ENCODE results near the gene SFI1.
"Not testable (repeated sequence)": the region's sequence is repeated elsewhere in the genome, so short reads cannot be mapped to it uniquely, and the experiment has no call there.

Gene SFI1

DNA sequence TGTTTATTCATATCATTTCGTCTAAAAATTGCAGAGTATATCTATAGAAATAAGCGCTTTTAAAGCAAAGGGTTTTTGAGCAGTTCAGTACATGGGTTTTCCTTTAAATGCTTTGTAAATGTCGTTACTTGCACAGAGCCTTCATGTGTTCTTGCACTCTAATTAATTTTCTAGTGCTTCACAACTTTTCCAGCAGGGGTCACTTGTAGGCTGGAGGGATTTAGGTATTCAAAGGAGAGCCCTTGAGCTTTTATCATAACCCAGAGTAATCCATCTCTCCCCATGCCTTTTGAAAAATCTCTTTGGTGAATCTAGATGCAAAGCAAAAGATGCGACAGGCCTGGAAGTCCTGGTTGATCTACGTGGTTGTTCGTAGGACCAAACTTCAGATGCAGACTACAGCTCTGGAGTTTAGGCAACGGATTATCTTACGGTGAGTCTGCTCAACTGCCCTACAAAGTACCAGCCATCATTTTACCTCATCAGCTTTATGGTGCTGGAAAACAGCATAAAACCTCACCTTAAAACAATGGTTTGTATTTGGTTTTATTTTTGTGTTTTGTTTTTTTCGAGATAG lies 60.4 kb downstream of the SFI1 start:
- DNase-seq: no peak

DNA sequence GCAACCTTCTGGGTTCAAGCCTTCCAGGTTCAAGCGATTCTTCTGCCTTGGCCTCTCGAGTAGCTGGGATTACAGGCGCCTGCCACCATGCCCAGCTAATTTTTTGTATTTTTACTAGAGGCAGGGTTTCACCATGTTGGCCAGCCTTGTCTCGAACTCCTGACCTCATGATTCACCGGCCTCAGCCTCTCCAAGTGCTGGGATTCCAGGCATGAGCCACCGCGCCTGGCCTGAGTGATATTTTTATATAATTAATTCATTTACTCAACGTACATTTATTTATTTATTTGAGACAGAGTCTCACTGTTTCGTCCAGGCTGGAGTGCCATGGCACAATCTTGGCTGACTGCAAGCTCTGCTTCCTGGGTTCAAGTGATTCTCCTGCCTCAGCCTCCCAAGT lies 62.2 kb downstream of the SFI1 start:
- DNase-seq: not testable (repeated sequence)

DNA sequence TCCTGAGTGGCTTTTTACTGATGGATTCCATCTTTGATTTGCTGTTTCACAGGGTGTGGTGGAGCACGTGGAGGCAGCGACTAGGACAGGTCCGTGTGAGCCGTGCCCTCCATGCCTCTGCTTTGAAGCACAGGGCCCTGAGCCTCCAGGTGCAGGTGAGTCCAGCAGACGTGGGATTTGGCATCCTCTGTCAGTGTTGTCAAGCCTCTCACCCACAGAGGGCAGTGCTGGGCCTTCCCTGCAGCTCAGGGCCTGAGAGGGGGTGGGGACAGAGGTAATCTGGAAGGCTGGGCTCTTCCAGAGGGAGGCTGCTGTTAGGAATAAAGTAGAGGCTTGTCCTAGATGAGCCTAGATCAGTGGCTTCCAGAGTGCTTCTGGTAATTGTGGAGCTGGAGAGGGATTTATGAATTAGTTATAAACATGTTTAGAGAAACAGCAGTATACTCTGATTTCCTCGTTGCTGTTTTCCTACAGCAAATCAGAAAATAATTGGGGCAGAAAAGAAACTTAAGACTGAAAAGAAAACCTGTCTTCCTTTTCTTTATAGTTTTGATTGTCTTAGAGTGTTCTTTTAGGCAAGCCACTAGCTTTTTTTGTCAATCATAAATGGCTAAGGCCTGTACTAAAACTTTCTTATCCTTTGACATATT lies 65.0 kb downstream of the SFI1 start:
- peak; percentile 68 for DNase-seq

DNA sequence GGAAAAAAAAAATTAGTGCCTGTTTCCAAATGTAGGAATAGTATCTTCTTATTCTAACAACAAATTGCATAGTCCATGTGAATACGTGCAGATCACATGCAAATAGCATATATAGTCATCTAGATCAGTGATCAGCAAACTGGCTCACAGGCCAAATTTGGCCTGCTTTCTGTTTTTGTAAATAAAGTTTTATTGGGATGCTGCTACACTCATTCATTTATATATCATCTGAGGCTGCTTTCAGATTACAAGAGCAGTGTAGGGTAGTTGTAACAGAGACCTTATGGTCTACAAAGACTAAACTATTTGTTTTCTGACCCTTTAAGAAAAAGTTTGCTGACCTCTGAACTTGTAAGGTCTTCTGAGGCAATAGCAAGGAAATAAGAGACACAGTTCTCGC lies 65.6 kb downstream of the SFI1 start:
- no peak for DNase-seq

DNA sequence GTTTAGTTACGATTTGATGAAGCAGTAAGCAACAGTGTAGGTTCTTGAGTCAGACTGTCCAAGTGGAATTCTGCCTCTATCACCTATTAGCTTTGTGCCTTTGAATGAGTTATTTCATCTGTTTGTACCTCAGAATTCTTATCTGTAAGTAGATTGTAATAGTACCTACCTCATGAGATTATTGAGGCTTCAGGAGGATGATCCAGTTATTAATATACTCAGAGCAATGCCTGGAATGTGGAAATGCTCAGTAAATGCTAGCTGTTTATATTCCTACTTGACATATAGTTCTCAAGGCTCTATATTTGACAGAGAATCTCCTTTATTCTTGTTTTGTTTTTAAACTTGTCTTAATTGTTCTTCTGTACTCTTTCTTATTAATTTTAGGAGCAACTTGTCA lies 70.1 kb downstream of the SFI1 start:
- no peak for DNase-seq

DNA sequence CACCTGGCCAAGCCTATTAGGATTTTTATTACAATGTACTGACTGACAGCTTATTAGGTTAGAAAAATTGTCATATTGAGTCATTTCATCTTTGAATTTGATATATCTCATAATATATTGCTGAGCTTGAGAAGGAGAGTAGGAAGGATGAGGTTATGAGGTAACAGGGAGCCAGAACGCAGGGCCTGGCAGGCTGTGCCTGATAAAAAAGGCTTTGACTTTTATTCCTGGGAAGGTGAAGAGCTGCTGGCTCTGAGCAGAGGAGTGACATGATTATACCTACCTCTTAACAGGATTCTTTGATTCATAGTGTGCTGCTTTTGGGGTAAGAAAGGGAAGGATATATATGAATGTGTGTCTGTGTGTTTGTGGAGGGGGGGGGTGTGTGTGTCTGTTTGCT lies 70.9 kb downstream of the SFI1 start:
- no peak for DNase-seq

DNA sequence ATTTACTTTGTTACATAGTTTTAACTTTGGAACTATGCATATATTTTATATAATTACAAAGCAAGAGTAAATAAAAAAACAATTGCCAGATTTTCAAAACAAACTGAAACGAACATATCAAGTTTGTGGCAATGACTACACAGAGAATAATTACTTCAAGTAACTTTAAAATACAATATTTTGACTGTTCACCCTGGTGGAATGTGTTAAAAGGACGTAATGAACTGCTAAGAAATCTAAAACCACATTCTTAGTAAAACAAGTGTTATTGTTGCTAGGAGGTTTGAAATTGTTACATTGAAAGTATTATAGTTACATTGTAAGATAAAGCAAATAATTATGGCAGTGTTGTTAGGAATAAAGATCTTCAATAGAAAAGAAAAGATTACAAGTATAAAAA lies 71.4 kb downstream of the SFI1 start:
- DNase-seq: no peak

DNA sequence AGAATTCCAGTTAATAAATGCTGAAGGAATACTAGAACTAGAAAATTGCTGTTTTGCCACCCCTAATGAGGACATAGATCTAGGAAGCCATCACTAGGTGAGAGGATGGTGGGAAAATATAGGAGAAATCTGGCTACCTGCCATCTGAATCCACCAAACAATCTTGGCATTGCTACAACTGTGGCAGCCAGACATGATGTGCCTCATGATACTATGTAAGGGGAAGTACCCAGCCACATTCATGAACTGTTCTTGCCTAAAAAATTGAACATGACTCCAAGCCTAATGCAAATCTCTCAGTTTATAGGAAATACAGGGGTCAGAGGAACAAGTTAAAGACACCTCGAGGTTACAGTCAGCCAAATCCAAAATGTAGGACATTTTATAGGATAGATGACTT lies 72.8 kb downstream of the SFI1 start:
- DNase-seq: no peak

DNA sequence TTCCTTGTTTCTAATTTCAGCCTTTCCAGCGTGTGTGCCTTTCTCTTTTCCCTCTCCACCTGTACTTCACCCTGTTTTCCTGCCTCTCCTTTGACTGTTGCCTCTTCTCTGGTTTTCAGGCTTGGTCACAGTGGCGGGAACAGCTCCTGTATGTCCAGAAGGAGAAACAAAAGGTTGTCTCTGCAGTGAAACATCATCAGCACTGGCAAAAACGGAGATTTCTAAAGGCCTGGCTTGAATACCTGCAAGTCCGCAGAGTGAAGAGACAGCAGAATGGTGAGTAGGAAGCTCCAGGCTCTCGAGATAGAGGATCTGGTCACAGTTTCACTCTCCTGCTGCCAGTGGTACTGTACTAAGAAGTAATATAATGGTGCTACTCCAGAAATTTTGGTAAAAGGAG lies 76.6 kb downstream of the SFI1 start:
- DNase-seq: no peak

DNA sequence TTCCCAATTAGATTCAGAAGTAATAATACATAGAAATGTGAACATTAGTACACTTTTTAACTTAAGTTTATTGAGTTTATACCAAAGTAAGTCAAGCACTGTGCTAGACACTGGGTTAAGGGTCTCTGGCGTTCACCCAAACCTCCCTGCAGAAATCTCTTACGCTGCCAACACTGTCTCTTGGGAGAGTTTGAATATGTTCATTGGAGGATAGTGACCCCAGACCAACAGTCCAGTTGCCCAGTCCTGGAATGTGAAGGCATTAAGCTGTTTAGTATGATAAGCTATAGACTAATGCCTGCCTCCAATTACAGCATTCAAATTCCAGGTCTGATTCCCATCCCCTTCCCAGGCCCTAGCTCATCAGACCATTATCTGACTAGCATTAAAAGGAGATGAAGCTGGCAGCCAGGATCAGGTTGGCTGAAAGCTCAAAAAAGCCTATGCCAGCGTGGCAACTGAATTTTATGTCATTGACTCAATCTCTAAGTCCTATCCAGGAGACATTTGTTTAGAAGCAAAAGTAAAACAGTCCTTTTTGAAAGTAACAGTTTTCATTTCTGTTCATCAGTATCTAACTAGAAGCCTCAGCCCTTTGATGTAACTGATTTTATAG lies 77.8 kb downstream of the SFI1 start:
- DNase-seq: no peak

DNA sequence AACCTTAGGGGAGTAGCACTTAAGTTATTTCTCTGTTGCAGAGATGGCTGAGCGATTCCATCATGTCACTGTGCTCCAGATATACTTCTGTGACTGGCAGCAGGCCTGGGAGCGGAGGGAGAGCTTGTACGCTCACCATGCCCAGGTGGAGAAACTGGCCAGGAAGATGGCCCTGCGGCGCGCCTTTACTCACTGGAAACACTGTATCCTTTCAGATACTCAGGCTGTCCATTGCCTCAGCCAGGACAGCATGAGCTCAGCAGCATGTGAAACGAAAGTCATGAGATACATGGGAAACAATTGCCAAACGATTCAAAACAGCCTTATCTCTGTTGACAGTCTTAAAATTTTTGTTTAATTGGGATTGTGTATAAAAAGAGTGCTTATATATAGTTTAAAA lies 78.9 kb downstream of the SFI1 start:
- no peak for DNase-seq

DNA sequence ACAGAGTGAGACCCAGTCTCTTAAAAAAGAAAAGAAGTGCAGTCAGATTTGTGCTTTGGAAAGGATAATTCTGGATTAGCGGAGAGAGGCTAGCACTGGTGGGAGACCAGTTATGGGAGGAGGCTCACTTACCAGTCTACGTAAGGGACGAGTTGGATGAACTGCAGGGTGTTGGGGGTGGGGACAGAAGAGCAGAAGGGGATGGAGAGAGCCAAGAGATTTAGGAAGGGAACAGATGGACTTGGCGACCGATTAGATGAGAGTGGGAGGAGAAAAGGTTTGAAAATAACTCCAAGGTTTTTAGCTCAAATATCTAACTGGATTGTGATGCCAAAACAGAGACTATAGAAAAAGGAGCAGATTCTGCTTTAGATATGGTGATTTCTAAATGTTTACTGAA lies 81.4 kb downstream of the SFI1 start:
- no peak for DNase-seq

DNA sequence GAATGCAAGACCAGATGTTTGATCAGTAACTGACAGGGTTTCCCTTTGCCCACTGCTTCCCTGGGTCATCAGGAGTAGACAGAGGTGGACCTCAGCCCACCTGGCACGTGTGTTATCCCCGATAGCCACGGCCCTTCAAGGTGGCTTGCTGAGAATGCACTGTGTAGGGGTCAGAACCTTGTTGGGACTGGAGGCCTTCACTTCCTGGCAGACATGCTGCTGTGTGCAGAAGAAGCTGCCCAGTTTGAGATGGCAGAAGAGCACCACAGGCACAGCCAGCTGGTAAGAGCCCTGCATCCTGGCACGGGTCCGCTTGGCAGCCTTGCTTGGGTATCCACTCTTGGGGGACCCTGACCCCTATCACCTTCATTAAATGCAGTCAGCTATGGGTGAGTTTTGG lies 81.8 kb downstream of the SFI1 start:
- DNase-seq: no peak

DNA sequence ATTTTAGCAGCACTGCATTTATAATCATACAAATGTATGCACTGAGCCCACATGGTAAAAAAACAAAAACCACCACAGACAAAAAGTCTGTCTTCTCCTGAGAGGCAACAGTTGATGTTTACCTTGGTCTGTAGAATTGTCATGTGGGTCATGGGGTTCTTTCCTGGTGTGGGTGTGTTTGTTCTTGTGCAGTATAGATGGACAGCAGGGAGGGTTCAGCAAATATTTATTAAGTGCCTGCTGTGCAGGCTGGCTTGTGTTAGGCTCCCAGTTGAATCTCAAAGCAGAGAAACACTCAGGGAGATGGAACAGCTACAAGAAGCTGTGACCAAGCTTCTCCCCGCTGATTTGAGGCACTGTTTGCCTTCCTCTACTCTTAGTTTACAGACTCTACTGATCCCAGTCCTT lies 83.5 kb downstream of the SFI1 start:
- no peak for DNase-seq

DNA sequence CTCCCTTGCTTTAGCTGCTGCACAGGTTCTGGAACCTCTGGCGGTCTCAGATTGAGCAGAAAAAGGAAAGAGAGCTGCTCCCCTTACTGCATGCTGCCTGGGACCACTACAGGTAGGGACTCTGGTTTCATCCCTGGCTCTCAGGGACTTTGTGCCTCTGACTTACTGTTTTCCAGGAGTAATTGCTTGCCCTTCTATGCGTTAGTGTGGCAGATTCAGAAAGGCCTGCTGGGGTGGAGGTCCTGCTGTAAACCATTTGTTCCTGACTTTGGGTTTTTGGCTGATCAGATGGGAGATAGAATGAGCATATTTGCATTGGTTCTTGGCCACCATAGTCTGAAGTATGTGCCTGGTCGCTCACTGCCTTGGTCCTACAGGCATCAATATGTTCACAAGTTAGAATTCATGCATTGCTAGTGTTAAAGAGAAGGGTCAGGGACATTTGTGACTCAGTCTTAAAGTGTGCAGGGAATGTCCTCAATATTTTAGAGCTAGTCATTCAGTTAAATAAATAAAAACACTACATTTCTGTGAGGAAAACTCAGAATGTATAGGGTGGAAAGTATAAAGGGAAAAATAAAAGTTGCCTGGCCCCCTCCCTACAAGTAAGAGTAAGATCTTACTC lies 87.6 kb downstream of the SFI1 start:
- DNase-seq: no peak

DNA sequence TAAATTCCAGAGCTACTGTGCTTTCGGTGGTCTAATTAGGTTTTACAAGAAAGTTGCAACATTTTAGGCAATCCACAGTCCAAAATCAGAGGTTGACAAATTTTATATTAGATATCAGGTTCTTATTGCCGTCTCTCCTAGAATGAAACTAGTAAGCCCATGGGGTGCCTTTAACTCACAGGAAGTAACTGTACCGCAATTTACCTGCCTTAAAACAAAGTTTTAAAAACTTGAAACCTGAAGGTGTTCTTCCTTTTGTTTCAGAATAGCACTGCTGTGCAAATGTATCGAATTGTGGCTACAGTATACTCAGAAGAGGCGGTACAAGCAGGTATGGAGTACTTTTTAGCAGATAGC lies 88.4 kb downstream of the SFI1 start:
- DNase-seq: no peak

DNA sequence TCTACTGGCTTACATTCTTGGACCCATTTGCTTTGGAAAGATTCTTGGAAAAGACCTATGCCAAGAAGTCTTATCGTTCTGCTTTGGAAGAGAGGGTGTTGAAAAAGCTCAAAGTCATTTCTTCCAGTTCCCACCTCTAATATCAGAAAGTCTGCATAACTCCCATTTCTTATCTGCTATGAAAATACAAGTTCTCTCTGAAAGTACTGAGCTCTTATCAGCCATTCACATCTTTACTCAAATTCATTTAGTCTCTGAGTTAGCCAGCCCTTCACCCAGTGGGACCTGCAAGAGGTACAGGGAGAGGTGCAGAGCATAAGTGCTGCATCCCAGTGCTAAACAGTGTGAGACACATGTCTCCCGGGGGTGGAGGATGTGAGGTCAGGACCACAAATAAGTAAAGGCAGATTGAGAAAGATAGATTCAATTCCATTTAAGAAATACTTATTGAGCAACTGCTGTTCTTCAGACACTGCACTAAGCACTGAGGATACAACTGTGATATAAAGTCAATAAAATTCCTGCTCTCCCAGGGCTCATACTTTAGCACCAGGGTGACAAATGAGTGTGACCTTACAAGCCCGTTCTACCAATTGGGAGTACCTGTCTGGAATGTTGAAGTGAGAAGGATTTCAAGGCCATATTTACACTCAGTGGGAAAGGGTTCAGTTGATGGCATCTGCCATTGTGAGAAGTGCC lies 89.0 kb downstream of the SFI1 start:
- no peak for DNase-seq

DNA sequence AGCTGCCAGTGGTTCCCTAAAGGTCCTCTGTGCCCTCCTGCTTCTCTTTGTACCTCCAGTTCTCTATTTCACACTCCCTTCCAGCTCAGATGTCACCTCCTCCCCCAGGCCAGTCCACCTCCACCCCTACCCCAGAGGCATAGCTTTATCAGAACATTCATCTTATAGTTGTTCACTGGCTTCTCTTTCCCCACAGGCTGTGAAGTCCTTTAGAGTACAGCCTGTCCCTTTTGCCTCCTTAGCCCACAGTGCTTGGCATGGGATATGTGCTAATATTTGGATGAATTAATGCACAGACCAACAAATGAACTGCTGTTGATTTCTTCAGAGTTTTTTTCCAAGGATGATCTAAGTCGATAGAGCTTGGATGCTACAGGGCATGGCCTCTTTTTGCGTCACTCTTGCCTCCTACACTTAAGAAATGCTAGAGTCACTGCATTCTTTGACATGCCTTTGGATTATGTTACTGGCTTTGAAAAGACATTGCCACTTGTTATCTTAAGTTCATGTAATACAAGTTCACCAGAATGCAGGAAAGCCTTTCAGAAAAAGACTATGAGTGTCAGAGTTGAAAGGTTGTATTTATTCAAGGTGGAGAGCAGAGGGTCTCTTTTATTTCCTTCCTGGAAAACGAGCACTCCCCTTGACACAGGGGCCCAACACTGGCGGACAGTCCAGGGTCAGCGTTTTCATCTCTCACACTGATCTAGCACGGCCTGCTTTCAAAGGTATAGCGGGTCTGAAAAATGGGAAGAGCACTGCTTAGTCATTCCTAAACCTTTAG lies 90.0 kb downstream of the SFI1 start:
- DNase-seq: no peak

DNA sequence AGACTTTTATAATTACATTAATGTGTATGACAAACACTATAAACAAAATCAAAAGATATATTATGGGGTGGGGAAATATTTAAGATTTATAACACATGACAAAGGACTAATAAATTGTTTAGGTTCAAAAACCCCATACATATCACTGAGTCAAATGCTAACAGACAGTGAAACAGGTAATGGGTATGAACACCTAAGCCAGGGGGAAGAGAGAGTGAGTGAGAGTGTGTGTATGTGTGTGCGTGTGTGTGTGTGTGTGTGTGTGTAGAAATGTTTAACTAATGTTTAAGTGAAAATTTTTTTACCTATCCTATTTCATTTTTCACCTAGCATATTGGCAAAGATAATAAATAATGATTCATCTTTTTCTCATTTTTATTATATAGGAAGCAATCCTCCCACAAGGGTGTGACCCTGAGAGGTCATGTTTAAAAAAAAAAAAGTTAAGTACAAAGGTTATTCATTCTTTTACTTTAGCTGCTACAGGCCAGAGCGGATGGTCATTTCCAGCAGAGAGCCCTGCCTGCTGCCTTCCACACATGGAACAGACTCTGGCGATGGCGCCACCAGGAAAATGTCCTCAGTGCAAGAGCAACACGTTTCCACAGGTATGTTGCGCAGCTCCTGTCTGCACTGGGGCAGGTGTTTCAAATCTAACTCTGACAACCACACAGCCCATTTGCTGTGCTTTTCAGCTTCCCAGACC lies 92.8 kb downstream of the SFI1 start:
- DNase-seq: no peak

DNA sequence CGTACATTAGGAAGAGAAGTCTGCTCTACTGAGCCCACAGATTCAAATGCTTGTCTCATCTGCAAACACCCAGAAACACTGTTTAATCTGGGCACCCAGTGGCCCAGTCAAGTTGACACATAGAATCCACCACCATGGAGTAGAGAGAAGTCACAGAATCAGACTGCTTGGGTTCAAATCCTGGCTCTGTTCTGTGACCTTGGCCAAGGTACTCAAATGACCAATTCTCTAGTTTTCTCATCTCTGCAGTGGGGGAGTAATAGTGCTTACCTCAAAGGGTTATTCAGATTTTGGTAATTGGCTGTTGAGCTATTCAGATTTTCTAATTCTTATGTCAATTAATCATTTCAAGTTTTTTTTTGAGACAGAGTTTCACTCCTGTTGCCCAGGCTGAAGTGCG lies 93.8 kb downstream of the SFI1 start:
- not testable (repeated sequence) for DNase-seq

DNA sequence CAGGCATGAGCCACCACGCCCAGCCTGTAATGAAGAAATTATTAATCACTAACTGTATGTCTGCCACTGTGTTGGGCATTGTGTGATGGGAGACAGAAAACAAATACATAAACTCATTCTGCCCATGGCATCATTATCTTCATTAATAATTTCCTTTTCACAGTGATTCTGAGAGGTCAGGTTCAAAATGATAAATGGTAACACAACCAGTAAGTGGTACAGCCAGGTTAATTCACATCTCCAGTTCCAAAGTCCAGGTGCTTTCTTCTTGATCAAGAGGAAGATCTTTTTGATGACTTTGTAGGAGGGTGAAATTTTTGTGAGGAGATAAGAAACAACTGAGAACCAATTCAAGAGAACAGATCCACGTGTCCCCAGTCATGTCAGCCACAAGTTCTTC lies 98.9 kb downstream of the SFI1 start:
- DNase-seq: no peak

DNA sequence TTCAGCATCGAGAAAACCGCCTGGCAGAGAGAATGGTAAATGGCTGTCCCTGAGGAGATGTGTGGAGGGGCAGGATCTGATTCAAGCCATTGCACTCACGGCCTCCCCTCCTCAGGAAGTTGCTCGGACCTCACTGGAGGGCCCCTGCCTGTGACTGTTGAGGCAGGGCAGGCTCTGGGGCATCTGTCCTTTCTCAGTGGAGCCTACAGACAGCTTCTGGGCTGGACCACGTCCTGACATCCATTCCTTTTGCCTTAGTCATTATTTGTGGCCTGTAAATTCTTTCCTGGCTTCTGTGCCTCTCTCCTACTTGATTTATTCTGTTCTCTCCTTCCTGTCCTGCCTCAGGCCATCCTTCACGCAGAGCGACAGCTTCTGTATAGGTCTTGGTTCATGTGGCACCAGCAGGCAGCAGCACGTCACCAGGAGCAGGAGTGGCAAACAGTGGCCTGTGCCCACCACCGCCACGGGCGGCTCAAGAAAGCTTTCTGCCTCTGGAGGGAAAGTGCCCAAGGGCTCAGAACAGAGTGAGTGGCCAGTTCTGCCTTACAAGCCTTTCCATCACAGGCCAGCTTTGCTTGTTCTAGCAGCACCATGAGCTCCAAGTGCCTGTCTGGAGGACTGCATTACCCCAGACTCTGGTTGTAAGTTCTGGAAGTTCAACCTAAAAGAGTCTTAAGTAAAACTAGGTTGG lies 106.1 kb downstream of the SFI1 start:
- no peak for DNase-seq
